VCaP (cell line): Measurements from ENCODE around the gene ARFRP1.

Source experiments
- H3K27ac ChIP-seq: fragments of 450-650 bp; 2 replicates; pipeline ENCODE4 v1.5.1; 2017
- TF ChIP-seq, protein P1 (sequence below): fragments of 450-650 bp; conservative IDR thresholded peaks from 2 replicates; pipeline ENCODE4 v1.5.1; 2017; ENCODE audit warnings: mild to moderate bottlenecking, moderate library complexity

Gene ARFRP1

GRCh38 chr20:63714858-63715257 is 7.1 kb upstream of the ARFRP1 start:
- TF ChIP-seq, protein P1, sequence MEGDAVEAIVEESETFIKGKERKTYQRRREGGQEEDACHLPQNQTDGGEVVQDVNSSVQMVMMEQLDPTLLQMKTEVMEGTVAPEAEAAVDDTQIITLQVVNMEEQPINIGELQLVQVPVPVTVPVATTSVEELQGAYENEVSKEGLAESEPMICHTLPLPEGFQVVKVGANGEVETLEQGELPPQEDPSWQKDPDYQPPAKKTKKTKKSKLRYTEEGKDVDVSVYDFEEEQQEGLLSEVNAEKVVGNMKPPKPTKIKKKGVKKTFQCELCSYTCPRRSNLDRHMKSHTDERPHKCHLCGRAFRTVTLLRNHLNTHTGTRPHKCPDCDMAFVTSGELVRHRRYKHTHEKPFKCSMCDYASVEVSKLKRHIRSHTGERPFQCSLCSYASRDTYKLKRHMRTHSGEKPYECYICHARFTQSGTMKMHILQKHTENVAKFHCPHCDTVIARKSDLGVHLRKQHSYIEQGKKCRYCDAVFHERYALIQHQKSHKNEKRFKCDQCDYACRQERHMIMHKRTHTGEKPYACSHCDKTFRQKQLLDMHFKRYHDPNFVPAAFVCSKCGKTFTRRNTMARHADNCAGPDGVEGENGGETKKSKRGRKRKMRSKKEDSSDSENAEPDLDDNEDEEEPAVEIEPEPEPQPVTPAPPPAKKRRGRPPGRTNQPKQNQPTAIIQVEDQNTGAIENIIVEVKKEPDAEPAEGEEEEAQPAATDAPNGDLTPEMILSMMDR = no peak
- H3K27ac ChIP-seq = no peak overlapping the region

- TF ChIP-seq, protein P1 = no peak
- H3K27ac ChIP-seq = no peak overlapping the region
These were observed 4.4 kb upstream of the ARFRP1 start for GRCh38 chr20:63712191-63712590.

- H3K27ac ChIP-seq = no peak overlapping the region
- TF ChIP-seq, protein P1 = no peak
These were observed 3.4 kb upstream of the ARFRP1 start for GRCh38 chr20:63711085-63711645.

- TF ChIP-seq, protein P1 = no peak
- peak overlapping the region; percentile 96; the same call in 1 of the 2 replicates for H3K27ac ChIP-seq
These were observed 1.4 kb upstream of the ARFRP1 start for GRCh38 chr20:63709149-63709527.

- TF ChIP-seq, protein P1 = no peak
- H3K27ac ChIP-seq = peak overlapping the region; percentile 96
These were observed 749 bp upstream of the ARFRP1 start for GRCh38 chr20:63708301-63709148.

DNA sequence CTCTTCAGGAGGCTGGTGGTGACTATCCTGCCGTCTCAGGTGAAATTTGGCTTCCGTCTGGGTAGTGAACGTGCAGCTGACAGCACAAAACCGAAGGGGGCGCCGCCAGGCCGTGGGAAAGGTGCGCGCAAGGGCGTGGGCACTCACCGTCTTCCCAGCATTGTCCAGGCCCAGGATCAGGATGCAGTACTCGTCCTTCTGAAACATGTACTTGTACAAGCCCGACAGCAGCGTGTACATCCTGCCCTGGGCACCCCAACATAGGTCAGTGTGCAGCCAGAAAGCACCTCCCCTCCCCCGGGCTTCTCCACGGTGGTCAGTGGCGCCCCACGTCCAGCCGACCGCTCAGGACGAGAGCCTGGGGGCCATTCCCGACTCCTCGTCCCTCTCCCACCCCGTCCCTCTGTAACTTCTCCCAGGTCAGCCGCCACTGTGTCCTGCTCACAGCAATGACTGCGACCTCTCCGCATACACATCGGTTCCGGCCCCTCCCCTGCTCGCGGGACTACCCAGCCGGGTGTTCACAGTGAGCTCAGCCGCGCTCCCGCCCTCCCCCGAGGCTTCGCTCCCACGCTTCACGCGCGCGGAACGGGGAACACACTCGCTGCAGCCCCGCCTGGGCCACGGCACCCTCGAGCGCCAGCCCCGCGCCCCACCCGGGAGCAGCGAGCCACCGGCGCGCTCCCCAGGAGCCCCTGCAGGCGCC is 771 bp downstream of the ARFRP1 start:
- H3K27ac ChIP-seq = peak overlapping the region; percentile 96
- TF ChIP-seq, protein P1 = peak; percentile 73

- TF ChIP-seq, protein P1 = no peak
- H3K27ac ChIP-seq = peak overlapping the region; percentile 96
These were observed 1.6 kb downstream of the ARFRP1 start for GRCh38 chr20:63706027-63706695.
